Lower leg skin (tissue), 3 donors: ENCODE data around the gene SUN2.

Experiments
- CTCF ChIP-seq, 3 donors: fragments of 450-650 bp; IDR thresholded peaks; one replicate each; pipeline ENCODE4 v1.5.1; 2016; ENCODE audit warnings: antibody characterized with exemption in 3 of 3, mild to moderate bottlenecking in 3 of 3, moderate library complexity in 2 of 3
- POLR2A ChIP-seq, 2 donors: fragments of 450-650 bp; IDR thresholded peaks; one replicate each; pipeline ENCODE4 v1.6.1; 2016 to 2017; ENCODE audit warnings: antibody characterized with exemption in 2 of 2, mild to moderate bottlenecking in 1 of 2, moderate library complexity in 1 of 2

- no peak for TF ChIP-seq CTCF (IDR thresholded peaks at IDR 0.05)
- TF ChIP-seq POLR2A (IDR thresholded peaks at IDR 0.05): no peak
Measured at GRCh38 chr22:38699143-38699542, 56.7 kb downstream of the SUN2 start.
